Epithelial cell of esophagus (primary cell): ENCODE data around the gene HABP2.

Experiments used
- DNase-seq: peaks from one replicate; pipeline ENCODE4 v3.0.0; 2010; ENCODE audit warnings: low read depth
- H3K4me3 ChIP-seq: 2 replicates; pipeline ENCODE4 v1.5.1; 2011; ENCODE audit warnings: mild to moderate bottlenecking, low read length, control low read depth
- CTCF ChIP-seq: IDR thresholded peaks from 2 replicates; pipeline ENCODE4 v1.5.1; 2011; ENCODE audit warnings: low read depth, mild to moderate bottlenecking, low read length, control low read depth, inconsistent platforms; ENCODE audit not compliant: insufficient read depth; ENCODE audit errors: missing control alignments

Gene HABP2

GRCh38 chr10:113552701-113553100, at the start of gene HABP2:
Gene HABP2 (plus strand): TSS chr10:113553053. CDS start chr10:113553122, 69 bp downstream.
- DNase-seq = no peak
- no peak for TF ChIP-seq CTCF
- H3K4me3 ChIP-seq = no peak within 1 kb of the TSS

GRCh38 chr10:113503930-113504329, 48.9 kb upstream of the HABP2 start:
- no peak for TF ChIP-seq CTCF
- H3K4me3 ChIP-seq = no peak overlapping the region
- no peak for DNase-seq

GRCh38 chr10:113504423-113504822, 48.4 kb upstream of the HABP2 start:
- peak; percentile 30 for DNase-seq
- no peak overlapping the region for H3K4me3 ChIP-seq
- TF ChIP-seq CTCF = no peak

- H3K4me3 ChIP-seq = no peak overlapping the region
- TF ChIP-seq CTCF = no peak
Observed at GRCh38 chr10:113506476-113506875, 46.4 kb upstream of the HABP2 start.

GRCh38 chr10:113511419-113511818, 41.4 kb upstream of the HABP2 start:
- DNase-seq = no peak
- TF ChIP-seq CTCF = no peak

More at GRCh38 chr10:113506476-113506875, 46.4 kb upstream of the HABP2 start:
- DNase-seq = no peak

GRCh38 chr10:113515161-113515560, 37.7 kb upstream of the HABP2 start:
- no peak for DNase-seq
- no peak for TF ChIP-seq CTCF
- no peak overlapping the region for H3K4me3 ChIP-seq

More at GRCh38 chr10:113511419-113511818, 41.4 kb upstream of the HABP2 start:
- no peak overlapping the region for H3K4me3 ChIP-seq

GRCh38 chr10:113515601-113516000, 37.3 kb upstream of the HABP2 start:
- TF ChIP-seq CTCF = no peak
- no peak overlapping the region for H3K4me3 ChIP-seq
- DNase-seq = no peak
